ENCODE results near the gene ACP2.

The ACP2 gene, protein sequence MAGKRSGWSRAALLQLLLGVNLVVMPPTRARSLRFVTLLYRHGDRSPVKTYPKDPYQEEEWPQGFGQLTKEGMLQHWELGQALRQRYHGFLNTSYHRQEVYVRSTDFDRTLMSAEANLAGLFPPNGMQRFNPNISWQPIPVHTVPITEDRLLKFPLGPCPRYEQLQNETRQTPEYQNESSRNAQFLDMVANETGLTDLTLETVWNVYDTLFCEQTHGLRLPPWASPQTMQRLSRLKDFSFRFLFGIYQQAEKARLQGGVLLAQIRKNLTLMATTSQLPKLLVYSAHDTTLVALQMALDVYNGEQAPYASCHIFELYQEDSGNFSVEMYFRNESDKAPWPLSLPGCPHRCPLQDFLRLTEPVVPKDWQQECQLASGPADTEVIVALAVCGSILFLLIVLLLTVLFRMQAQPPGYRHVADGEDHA

DNA sequence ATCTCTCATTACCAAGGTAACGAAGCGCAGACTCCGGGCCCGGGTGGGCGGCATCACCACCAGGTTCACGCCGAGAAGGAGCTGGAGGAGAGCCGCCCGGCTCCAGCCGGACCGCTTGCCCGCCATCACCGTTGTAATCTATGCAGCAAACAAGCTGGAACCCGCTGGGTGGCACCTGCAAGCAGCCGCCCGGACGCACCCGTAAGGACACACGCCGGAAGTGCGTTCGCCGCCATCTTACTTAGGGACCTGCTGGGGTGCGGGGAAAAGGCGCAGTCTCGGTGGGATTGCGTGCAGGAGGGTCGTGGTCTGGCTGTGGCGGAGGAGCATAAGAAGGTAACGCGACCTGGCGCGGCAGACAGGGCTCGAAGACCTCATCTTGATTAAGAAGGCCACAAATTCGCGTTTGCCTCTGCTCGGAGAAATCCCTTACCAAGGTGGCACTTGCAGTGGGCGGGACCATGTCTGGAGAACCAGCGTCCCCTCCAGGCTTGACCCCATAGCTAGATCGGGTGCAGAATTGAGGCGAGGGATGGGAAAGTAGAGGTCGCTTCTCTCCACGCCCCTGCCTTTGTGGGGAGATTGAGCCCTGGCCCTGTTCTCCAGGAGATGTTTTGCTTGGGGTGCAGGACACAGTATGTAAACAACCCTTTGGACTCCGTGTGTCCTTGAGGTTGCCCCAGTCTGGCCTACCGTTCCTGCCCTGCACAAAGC, at the start of gene ACP2:
ACP2 (minus strand) TSS at position 151 of the 714 bp plus-strand sequence; CDS start at position 126, 25 bp downstream.
- DNase-seq (ENCODE audit: low read depth in 3 of 3): peak; percentile 75 to 83 (median 81)

DNA sequence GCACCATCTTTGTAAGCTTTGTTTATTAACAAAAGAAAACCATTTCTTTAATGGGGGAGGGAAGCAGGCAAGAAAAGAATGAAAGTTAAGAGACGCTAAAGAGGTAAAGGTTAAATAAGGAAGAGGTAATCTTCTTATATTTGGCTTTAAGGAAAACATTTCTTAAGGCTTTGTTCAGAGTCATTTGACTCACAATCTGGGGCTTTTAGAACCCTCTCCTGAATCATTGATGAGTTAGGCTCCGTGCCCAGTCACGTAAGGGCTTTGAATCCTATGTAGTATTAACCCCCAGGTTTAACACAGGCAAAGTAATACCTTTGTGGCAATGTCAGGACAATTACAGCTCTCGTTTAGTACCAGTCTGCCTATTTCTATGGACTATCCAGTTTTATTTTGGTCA, 47.4 kb upstream of the ACP2 start:
- DNase-seq (ENCODE audit: low read depth in 3 of 3): no peak

- DNase-seq (ENCODE audit: low read depth in 3 of 3): no peak
These were observed 46.8 kb upstream of the ACP2 start for GRCh38 chr11:47295385-47295784.

GRCh38 chr11:47289856-47290255, 41.2 kb upstream of the ACP2 start:
- no peak for DNase-seq (ENCODE audit: low read depth in 3 of 3)

- no peak for DNase-seq (ENCODE audit: low read depth in 3 of 3)
These were observed 39.5 kb upstream of the ACP2 start for GRCh38 chr11:47288066-47288465.

DNA sequence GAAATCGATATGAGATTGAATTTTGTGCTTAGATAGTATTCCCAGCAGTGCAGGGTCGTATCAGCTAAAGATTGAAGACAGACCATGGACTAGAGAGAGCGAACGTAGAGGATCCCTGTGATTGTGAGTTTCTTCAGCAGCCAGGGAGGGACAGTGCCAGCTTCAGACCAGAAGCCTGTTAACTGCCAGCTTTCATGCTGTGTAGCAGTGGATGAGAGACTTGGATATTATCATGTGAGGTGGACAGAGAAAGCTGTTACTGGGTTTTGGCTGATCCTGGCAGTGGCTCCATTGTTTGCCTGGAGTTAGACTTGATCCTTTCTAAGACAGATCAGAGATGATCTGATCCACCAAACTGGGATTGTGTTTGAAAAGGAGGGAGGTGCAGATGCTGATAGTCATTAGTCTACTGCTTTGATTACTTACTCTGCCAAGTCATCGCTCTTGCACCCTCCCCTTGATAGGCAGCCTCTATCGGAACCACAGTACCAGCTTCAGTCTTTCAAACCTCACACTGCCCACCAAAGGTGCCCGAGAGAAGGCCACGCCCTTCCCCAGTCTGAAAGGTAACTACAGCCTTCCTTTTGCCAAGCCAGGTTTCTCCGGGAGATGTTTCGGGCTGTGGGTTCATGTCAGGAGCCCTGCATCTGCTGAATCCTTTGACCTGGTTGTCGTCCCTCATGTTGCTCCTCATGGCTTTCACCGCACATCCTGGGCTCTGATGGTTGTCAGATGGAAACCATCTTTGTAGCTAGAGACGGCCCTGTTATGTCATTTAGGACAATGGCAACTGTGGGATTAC, 37.6 kb upstream of the ACP2 start:
- DNase-seq (ENCODE audit: low read depth in 3 of 3): no peak

DNA sequence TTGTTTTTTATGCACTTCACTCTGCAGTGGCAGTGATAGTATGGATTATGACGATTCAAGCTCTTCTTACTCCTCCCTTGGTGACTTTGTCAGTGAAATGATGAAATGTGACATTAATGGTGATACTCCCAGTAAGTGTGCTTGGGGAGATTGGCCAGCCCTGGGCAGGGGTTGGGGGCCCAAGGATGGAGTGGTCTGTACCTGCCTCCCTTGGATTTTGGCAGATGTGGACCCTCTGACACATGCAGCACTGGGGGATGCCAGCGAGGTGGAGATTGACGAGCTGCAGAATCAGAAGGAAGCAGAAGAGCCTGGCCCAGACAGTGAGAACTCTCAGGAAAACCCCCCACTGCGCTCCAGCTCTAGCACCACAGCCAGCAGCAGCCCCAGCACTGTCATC, 35.5 kb upstream of the ACP2 start:
- no peak for DNase-seq (ENCODE audit: low read depth in 3 of 3)

- no peak for DNase-seq (ENCODE audit: low read depth in 3 of 3)
These were observed 33.8 kb upstream of the ACP2 start for GRCh38 chr11:47282462-47282861.

DNA sequence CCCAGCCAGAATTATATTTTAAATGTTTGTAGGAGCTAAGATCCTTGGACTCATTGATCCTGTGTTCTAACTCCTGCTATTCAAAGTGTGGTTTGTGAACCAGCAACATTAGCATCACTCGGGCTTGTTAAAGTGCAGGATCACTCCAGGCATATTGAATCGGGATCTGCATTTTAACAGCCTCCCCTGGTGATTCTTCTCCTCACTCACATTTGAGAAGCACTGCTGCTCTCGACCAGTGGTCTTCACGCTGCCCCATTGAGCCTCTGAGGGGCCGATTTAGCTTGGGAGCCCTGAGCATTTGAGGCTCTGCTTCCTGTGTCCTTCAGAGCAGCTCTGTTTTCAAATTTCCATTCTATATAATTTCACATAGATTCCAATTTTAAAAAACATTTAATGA, 32.2 kb upstream of the ACP2 start:
- no peak for DNase-seq (ENCODE audit: low read depth in 3 of 3)

GRCh38 chr11:47280099-47280498, 31.5 kb upstream of the ACP2 start:
- DNase-seq (ENCODE audit: low read depth in 3 of 3): no peak

GRCh38 chr11:47278769-47279168, 30.2 kb upstream of the ACP2 start:
- no peak for DNase-seq (ENCODE audit: low read depth in 3 of 3)

- DNase-seq (ENCODE audit: low read depth in 3 of 3): no peak
These were observed 29.4 kb upstream of the ACP2 start for GRCh38 chr11:47278058-47278457.

DNA sequence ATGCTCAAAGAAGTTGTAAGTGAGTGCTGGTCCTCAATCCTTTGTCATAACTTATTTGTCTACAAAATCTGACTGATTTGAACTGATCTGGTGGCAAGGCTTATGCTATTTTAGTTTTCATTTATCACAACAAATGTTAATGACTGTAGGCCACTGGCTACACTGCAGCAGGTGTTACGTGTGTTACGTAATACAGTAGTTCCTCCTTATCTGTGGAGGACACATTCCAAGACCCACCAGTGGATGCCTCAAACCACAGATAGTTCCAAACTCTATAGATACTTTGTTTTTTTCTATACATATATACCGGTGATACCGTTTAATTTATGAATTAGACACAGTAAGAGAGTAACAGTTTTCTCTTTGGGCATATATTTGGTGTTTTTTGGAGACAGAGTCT, 28.3 kb upstream of the ACP2 start:
- no peak for DNase-seq (ENCODE audit: low read depth in 3 of 3)

- no peak for DNase-seq (ENCODE audit: low read depth in 3 of 3)
These were observed 26.1 kb upstream of the ACP2 start for GRCh38 chr11:47274495-47275235.

GRCh38 chr11:47272706-47273105, 24.1 kb upstream of the ACP2 start:
- DNase-seq (ENCODE audit: low read depth in 3 of 3): no peak

GRCh38 chr11:47271961-47272661, 23.5 kb upstream of the ACP2 start:
- no peak for DNase-seq (ENCODE audit: low read depth in 3 of 3)

GRCh38 chr11:47271328-47271727, 22.7 kb upstream of the ACP2 start:
- no peak for DNase-seq (ENCODE audit: low read depth in 3 of 3)

DNA sequence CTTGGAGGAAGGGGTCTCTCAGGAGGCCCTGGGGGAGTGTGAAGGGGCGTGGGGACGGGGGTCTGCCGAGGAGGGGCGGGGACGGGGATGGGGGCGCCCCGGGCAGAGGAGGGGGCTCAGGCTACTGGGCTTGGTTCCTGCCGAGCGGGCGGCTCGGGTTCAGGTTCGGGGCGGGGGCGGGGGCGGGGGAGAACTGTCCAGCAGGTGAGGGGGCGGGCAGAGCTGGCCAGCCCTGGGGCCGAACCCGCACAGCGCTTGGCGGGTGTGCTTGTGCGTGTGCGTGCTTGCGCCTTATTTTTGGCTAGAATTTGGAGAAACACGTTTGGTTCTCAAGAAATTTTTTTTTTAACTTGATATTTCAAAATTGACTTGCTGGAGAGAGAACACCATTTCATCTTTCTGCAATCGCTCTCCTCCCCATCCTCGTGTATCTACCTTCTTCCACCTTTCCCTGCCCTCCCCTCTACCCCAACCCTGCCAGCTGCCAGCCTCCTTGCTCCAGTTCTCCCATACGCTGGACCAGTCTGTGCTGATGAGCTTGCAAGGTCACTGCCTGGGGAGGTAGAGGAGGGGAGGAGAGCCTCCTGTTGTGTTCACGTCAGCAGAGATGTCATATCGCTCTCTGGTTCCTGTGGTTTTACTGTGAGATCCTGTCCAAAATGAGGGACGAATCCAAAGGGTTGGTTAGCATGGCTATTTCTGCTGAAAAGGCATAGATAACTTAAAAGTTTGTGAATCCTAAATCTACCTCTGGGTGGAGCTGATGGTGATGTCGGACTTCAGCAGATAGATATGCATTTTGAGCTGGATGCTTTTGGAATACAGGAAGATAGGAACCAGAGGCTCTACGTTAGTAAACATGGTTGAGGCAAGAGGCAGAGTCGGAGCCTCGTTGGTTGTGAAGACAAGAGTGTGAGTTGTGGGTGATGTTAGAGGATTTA, 22.0 kb upstream of the ACP2 start:
- DNase-seq (ENCODE audit: low read depth in 3 of 3): no peak

- peak; percentile 80 to 85 (median 85) for DNase-seq (ENCODE audit: low read depth in 3 of 3)
These were observed 21.3 kb upstream of the ACP2 start, which contains the start of gene MADD for GRCh38 chr11:47269829-47270305. TSS of gene MADD (plus strand) at chr11:47270133.
